Measurements from ENCODE around the gene TMUB2. TPM values are rescaled to one million over a fixed set of nuclear protein-coding genes. Genes with fewer than 3 reads are reported as not detected.

TMUB2 gene
- total and polyA plus RNA-seq, 8 donors = 10.7 to 62.4 (median 16.3) TPM

DNA sequence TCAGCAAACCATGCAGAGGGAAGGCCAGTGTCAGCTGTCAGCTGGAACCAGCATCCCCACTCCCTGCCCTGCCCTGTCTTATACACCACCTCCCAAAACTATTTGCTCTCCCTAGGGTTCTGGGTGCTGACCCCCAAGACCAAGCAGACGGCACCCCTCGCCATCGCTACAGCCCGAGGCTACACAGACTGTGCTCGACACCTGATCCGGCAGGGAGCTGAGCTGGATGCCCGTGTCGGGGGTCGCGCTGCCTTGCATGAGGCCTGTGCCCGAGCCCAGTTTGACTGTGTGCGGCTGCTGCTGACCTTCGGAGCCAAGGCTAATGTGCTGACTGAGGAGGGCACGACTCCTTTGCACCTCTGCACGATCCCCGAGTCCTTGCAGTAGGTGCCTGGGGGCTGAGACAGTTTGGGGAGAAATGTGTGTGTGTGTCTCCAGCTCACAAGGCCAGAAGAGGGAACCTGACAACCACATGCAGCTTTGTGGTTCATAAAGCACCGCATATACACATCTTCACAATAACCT is 14.8 kb upstream of the TMUB2 start:
- 83 to 92% (median 87%) methylated on average over 9 to 17 of the region's 17 CpGs for WGBS, 5 donors
- intact Hi-C loops (cut with DNase I; ENCODE audit: low total_unique reads) = no loop called here
- TF ChIP-seq EP300 (IDR thresholded peaks at IDR 0.05) (no peak), POLR2A (IDR thresholded peaks at IDR 0.05) (no peak)

DNA sequence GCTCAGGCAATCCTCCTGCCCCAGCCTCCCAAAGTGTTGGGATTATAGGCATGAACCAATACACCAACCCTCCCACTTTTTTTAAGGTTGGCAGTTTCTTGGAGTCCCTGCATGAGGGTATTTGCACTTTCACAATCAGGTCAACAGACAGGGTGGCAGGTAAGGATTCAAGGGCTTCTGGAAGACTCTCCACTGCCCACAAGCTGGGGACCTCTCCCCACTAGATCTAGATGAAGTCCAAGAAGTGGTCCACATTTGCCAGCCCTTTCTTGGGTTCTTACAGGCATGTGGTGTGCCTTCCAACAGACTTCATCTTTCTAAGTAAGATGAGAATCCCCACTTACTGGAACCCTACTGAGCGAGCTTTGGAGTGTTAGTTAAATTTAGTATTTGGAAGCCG is 12.3 kb upstream of the TMUB2 start:
- no peak for DNase-seq
- TF ChIP-seq, protein P1, sequence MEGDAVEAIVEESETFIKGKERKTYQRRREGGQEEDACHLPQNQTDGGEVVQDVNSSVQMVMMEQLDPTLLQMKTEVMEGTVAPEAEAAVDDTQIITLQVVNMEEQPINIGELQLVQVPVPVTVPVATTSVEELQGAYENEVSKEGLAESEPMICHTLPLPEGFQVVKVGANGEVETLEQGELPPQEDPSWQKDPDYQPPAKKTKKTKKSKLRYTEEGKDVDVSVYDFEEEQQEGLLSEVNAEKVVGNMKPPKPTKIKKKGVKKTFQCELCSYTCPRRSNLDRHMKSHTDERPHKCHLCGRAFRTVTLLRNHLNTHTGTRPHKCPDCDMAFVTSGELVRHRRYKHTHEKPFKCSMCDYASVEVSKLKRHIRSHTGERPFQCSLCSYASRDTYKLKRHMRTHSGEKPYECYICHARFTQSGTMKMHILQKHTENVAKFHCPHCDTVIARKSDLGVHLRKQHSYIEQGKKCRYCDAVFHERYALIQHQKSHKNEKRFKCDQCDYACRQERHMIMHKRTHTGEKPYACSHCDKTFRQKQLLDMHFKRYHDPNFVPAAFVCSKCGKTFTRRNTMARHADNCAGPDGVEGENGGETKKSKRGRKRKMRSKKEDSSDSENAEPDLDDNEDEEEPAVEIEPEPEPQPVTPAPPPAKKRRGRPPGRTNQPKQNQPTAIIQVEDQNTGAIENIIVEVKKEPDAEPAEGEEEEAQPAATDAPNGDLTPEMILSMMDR (IDR thresholded peaks at IDR 0.05) = no peak
- TF ChIP-seq POLR2AphosphoS5 (IDR thresholded peaks at IDR 0.05) = no peak
- TF ChIP-seq POLR2A (IDR thresholded peaks at IDR 0.05) = no peak
- no peak for TF ChIP-seq EP300 (IDR thresholded peaks at IDR 0.05)
- no peak overlapping the region for H3K4me3 ChIP-seq
- H3K9me3 ChIP-seq = no peaks in the 10 kb centered on the region
- peaks cover 12 to 50% (median 46%) of the 10 kb centered on the region in 4 donors for H3K36me3 ChIP-seq
- WGBS, 5 donors = 97 to 100% (median 99%) methylated on average over 2 of the region's 2 CpGs
- H3K27ac ChIP-seq = no peak overlapping the region
- H3K27me3 ChIP-seq = no peaks in the 10 kb centered on the region
- intact Hi-C loops (cut with DNase I; ENCODE audit: low total_unique reads) = no loop called here
- peaks cover 0 to 29% (median 19%) of the 10 kb centered on the region in 4 donors for H3K4me1 ChIP-seq

More for the DNA sequence above, 14.8 kb upstream of the TMUB2 start:
- DNase-seq = no peak
- Histone ChIP-seq H3K27ac (no peak overlapping the region), H3K27me3 (no peaks in the 10 kb centered on the region), H3K36me3 (peaks cover 9 to 25% (median 22%) of the 10 kb centered on the region in 4 donors), H3K4me1 (peaks cover 0 to 38% (median 26%) of the 10 kb centered on the region in 4 donors), H3K4me3 (no peak overlapping the region), H3K9me3 (no peaks in the 10 kb centered on the region)

DNA sequence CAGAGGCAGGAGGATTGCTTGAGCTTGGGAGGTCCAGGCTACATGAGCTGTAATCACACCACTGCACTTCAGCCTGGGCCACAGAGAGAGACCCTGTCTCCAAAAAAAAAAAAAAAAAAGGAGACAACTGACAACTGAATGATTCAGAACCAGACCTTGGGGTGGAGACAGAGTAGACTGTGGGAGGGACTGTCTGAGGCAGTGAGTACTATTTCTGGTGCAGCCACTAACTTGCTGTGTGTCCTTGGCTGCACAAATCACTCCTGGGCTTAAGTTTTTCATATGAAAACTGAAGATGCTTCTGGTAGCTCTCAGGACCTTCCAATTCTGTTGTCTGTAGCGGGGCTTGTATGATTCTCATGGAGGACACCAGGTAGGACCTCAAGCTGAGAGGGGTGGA is 10.5 kb upstream of the TMUB2 start:
- DNase-seq = no peak
- intact Hi-C loops (cut with DNase I; ENCODE audit: low total_unique reads) = no loop called here
- WGBS, 5 donors = 92 to 100% (median 100%) methylated on average over 1 of the region's 1 CpG
- Histone ChIP-seq H3K9me3 (no peaks in the 10 kb centered on the region), H3K27me3 (no peaks in the 10 kb centered on the region), H3K4me3 (no peak overlapping the region), H3K36me3 (peaks cover 12 to 51% (median 46%) of the 10 kb centered on the region in 4 donors), H3K4me1 (peaks cover 0 to 13% (median 4%) of the 10 kb centered on the region in 4 donors), H3K27ac (no peak overlapping the region)
- TF ChIP-seq EP300 (IDR thresholded peaks at IDR 0.05) (no peak), POLR2AphosphoS5 (IDR thresholded peaks at IDR 0.05) (no peak), POLR2A (IDR thresholded peaks at IDR 0.05) (no peak)
- TF ChIP-seq, protein P1 (IDR thresholded peaks at IDR 0.05) = no peak

DNA sequence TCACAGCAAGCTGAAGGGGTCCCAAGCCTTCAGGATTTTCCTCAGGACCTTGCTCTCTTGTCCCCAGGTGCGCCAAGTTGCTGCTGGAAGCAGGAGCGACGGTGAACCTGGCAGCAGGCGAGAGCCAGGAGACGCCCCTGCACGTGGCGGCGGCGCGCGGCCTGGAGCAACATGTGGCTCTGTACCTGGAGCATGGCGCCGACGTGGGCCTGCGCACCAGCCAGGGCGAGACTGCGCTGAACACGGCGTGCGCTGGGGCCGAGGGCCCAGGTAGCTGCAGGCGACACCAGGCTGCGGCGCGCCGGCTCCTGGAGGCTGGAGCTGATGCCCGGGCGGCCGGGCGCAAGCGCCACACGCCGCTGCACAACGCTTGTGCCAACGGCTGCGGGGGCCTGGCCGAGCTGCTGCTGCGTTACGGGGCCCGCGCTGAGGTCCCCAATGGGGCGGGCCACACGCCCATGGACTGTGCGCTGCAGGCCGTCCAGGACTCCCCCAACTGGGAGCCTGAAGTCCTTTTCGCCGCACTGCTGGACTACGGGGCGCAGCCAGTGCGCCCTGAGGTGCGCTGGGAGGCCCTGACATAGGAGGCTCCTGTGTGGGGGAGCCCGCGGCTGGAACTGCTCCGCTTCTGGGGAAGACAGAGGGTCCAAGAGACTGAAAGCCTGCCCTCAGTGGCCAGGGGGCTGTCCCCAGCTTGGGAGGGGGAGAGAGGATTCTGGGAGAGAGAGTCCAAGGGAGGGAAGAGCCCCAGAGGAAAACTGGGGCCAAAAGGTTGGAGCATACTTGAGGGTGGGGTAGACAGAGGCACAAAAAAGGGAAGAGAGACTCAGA is 9.9 kb upstream of the TMUB2 start:
- TF ChIP-seq, protein P1 (IDR thresholded peaks at IDR 0.05) = no peak
- TF ChIP-seq POLR2A (IDR thresholded peaks at IDR 0.05) (no peak), EP300 (IDR thresholded peaks at IDR 0.05) (no peak), POLR2AphosphoS5 (IDR thresholded peaks at IDR 0.05) (no peak)
- intact Hi-C loops (cut with DNase I; ENCODE audit: low total_unique reads) = no loop called here
- no peak for DNase-seq
- Histone ChIP-seq H3K4me3 (no peak overlapping the region), H3K4me1 (peaks cover 0 to 7% (median 2%) of the 10 kb centered on the region in 4 donors), H3K36me3 (peaks cover 15 to 56% (median 51%) of the 10 kb centered on the region in 4 donors), H3K27me3 (no peaks in the 10 kb centered on the region), H3K27ac (no peak overlapping the region), H3K9me3 (no peaks in the 10 kb centered on the region)
- 91 to 96% (median 95%) methylated on average over 36 to 54 of the region's 54 CpGs for WGBS, 5 donors
